Ishikawa (cell line): ENCODE data around the gene VLDLR.

Source experiments
- CEBPB ChIP-seq: IDR thresholded peaks from 2 replicates; pipeline ENCODE4 v1.6.1; 2012
- CREB1 ChIP-seq: IDR thresholded peaks from 2 replicates; pipeline ENCODE4 v1.6.1; 2012; ENCODE audit warnings: low read depth
- EGR1 ChIP-seq: IDR thresholded peaks from 2 replicates; pipeline ENCODE4 v1.6.1; 2012
- EP300 ChIP-seq: IDR thresholded peaks from 2 replicates; pipeline ENCODE4 v1.6.1; 2012; ENCODE audit warnings: borderline replicate concordance
- FOXM1 ChIP-seq: IDR thresholded peaks from 2 replicates; pipeline ENCODE4 v1.6.1; 2012; ENCODE audit warnings: low read depth, borderline replicate concordance
- MAX ChIP-seq: IDR thresholded peaks from 2 replicates; pipeline ENCODE4 v1.6.1; 2012
- NFIC ChIP-seq: IDR thresholded peaks from 2 replicates; pipeline ENCODE4 v1.6.1; 2012
- RAD21 ChIP-seq: IDR thresholded peaks from 2 replicates; pipeline ENCODE4 v1.6.1; 2012; ENCODE audit warnings: low read depth
- TAF1 ChIP-seq: IDR thresholded peaks from 2 replicates; pipeline ENCODE4 v1.6.1; 2012; ENCODE audit warnings: low read depth, mild to moderate bottlenecking
- TCF12 ChIP-seq: IDR thresholded peaks from 2 replicates; pipeline ENCODE4 v1.6.1; 2012; ENCODE audit warnings: low read depth
- TEAD4 ChIP-seq: IDR thresholded peaks from 2 replicates; pipeline ENCODE4 v1.6.1; 2012
- USF1 ChIP-seq: IDR thresholded peaks from 2 replicates; pipeline ENCODE4 v1.6.1; 2012
- YY1 ChIP-seq: IDR thresholded peaks from 2 replicates; pipeline ENCODE4 v1.6.1; 2012; ENCODE audit warnings: low read depth
- ZBTB7A ChIP-seq: IDR thresholded peaks from 2 replicates; pipeline ENCODE4 v1.6.1; 2012; ENCODE audit warnings: low read depth
- TF ChIP-seq, protein P1 (sequence below): IDR thresholded peaks from 2 replicates; pipeline ENCODE4 v1.6.1; 2012; ENCODE audit warnings: low read depth, mild to moderate bottlenecking

VLDLR gene

GRCh38 chr9:2622461-2623287, 1.1 kb downstream of the VLDLR start:
- no peak for TF ChIP-seq CEBPB
- no peak for TF ChIP-seq CREB1
- no peak for TF ChIP-seq ZBTB7A
- TF ChIP-seq YY1: no peak
- TF ChIP-seq EGR1: no peak
- TF ChIP-seq TCF12: no peak
- TF ChIP-seq FOXM1: no peak
- TF ChIP-seq RAD21: no peak
- TF ChIP-seq EP300: no peak
- TF ChIP-seq, protein P1, sequence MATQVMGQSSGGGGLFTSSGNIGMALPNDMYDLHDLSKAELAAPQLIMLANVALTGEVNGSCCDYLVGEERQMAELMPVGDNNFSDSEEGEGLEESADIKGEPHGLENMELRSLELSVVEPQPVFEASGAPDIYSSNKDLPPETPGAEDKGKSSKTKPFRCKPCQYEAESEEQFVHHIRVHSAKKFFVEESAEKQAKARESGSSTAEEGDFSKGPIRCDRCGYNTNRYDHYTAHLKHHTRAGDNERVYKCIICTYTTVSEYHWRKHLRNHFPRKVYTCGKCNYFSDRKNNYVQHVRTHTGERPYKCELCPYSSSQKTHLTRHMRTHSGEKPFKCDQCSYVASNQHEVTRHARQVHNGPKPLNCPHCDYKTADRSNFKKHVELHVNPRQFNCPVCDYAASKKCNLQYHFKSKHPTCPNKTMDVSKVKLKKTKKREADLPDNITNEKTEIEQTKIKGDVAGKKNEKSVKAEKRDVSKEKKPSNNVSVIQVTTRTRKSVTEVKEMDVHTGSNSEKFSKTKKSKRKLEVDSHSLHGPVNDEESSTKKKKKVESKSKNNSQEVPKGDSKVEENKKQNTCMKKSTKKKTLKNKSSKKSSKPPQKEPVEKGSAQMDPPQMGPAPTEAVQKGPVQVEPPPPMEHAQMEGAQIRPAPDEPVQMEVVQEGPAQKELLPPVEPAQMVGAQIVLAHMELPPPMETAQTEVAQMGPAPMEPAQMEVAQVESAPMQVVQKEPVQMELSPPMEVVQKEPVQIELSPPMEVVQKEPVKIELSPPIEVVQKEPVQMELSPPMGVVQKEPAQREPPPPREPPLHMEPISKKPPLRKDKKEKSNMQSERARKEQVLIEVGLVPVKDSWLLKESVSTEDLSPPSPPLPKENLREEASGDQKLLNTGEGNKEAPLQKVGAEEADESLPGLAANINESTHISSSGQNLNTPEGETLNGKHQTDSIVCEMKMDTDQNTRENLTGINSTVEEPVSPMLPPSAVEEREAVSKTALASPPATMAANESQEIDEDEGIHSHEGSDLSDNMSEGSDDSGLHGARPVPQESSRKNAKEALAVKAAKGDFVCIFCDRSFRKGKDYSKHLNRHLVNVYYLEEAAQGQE: no peak
- no peak for TF ChIP-seq TEAD4
- no peak for TF ChIP-seq USF1

DNA sequence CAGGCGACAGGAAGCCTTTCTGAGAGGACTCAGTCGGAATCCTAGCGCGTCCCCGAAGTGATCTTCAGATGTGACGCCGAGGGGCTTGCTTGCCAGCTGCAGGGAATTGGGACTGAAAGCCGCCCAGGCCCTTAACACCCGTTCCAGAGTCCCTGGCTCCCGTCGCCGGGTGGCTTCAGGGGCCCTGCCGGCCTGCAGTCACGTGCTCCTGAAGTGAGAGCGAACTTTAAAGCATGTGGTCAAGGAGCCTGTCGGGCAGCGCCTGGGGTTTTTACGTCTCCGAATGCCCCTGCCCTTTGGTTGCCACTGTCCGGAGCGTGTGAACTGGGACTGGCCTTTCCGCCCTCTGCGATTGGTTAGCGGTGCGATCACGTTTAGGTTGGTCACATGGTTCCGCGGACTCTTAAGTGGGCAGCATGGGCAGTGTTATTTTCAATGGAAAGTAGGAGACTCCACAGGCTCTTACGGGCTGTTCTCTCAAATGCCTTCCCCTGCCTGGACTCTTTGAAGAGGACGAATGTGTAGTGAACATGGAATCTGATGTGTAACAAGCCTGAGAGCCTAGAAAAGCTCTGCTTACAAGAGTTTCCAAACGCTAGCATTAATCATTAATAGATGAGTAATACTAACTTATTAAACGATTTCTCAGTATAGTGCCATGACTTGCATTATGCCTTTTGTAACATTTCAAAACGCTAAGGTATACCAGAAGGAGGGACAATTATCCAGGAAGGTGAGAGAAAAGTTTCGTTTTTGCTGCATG, 1.9 kb downstream of the VLDLR start:
- TF ChIP-seq TAF1: no peak
- TF ChIP-seq USF1: no peak
- TF ChIP-seq RAD21: no peak
- no peak for TF ChIP-seq NFIC
- TF ChIP-seq, protein P1: no peak
- TF ChIP-seq FOXM1: no peak
- no peak for TF ChIP-seq TCF12
- TF ChIP-seq YY1: no peak
- TF ChIP-seq ZBTB7A: no peak
- no peak for TF ChIP-seq CEBPB
- TF ChIP-seq CREB1: no peak
- TF ChIP-seq TEAD4: no peak
- TF ChIP-seq EP300: no peak

GRCh38 chr9:2624051-2624682, 2.6 kb downstream of the VLDLR start:
- peak; percentile 25; the same call in 1 of the 2 replicates for TF ChIP-seq CEBPB
- no peak for TF ChIP-seq TEAD4

DNA sequence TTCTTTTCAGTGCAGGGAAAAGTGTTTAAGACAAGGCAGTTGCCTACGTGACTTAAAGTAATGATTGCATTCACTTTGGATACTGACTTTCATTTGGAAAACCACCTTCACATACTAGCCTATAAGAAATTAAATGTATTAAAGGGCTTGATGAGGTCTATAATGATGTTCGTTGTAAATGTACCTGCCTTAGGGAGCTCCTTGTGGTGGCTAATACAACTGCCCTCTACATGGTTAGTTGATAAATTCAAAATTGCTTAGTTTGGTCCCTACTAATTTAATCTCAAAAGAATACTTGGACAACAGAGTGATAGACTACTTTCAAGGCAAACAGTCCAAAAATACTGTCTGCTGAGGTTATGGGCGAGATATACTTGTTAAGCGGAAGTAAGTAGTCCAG, 3.8 kb downstream of the VLDLR start:
- TF ChIP-seq TAF1: no peak
- TF ChIP-seq RAD21: no peak
- no peak for TF ChIP-seq NFIC
- TF ChIP-seq, protein P1: no peak
- no peak for TF ChIP-seq MAX
- TF ChIP-seq CEBPB: no peak
- no peak for TF ChIP-seq ZBTB7A
- no peak for TF ChIP-seq CREB1
- TF ChIP-seq YY1: no peak
- no peak for TF ChIP-seq EP300
- no peak for TF ChIP-seq EGR1
- TF ChIP-seq TEAD4: no peak
